Measurements from ENCODE around the gene ENKUR. TPM values are rescaled to one million over a fixed set of nuclear protein-coding genes. Genes with fewer than 3 reads are reported as not detected.

The ENKUR gene
- total and polyA plus RNA-seq, 2 experiments from 2014 or later, result 0.44 TPM; not detected in 1

DNA sequence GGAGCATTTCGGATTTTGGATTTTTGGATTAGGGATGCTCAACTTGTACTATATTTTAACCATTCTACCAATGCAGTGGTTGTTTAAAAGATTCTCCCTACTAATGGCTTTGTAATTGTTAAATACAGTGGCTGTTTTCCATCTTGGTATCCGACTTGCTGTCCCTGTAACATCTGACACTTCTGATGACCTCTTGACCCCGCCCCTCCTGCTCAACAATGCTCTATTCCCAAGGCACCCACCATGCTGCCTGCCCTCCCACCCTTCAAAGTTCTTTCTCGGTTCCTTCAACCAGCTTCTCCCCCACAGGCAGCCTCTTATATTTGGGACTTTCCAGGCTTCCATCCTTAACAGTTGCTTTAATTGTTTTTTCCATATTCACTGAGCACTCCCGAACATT, 65.5 kb downstream of the ENKUR start:
- H3K27me3 ChIP-seq (ENCODE audit: insufficient read depth), result no peaks in the 10 kb centered on the region
- no peaks in the 10 kb centered on the region for H3K79me2 ChIP-seq (replicated peaks; ENCODE audit: insufficient read depth)
- no peaks in the 10 kb centered on the region; the same call in 1 of the 3 replicates for H3K9me3 Mint-ChIP-seq
- H3K27me3 Mint-ChIP-seq (ENCODE audit: insufficient read depth, low read depth, poor library complexity), result peaks cover 16% of the 10 kb centered on the region
- peaks cover 25% of the 10 kb centered on the region for H3K4me1 Mint-ChIP-seq
- no peaks in the 10 kb centered on the region for H3K36me3 Mint-ChIP-seq (ENCODE audit: low read depth)
- no peaks in the 10 kb centered on the region for H4K20me1 ChIP-seq (replicated peaks; ENCODE audit: insufficient read depth)
- H3K4me3 Mint-ChIP-seq, result peak overlapping the region; percentile 22; the same call in 1 of the 3 replicates
- peak overlapping the region; percentile 93; the same call in 1 of the 2 replicates for H3K4me2 ChIP-seq
- no peaks in the 10 kb centered on the region for H3K36me3 ChIP-seq (ENCODE audit: insufficient read depth)
- peaks cover 30% of the 10 kb centered on the region for H3K4me1 ChIP-seq (ENCODE audit: insufficient read depth)
- ATAC-seq (no peak), DNase-seq (ENCODE audit: low spot score) (no peak)
- peaks cover 19% of the 10 kb centered on the region; the same call in 1 of the 2 replicates for H3F3A ChIP-seq (replicated peaks; ENCODE audit: low read depth)
- H2AFZ ChIP-seq, result no peak overlapping the region
- H3K27ac Mint-ChIP-seq, result 0 out of 2 replicates have a peak overlapping the region, but pooled peaks have one; percentile 69
- TF ChIP-seq, protein P1, sequence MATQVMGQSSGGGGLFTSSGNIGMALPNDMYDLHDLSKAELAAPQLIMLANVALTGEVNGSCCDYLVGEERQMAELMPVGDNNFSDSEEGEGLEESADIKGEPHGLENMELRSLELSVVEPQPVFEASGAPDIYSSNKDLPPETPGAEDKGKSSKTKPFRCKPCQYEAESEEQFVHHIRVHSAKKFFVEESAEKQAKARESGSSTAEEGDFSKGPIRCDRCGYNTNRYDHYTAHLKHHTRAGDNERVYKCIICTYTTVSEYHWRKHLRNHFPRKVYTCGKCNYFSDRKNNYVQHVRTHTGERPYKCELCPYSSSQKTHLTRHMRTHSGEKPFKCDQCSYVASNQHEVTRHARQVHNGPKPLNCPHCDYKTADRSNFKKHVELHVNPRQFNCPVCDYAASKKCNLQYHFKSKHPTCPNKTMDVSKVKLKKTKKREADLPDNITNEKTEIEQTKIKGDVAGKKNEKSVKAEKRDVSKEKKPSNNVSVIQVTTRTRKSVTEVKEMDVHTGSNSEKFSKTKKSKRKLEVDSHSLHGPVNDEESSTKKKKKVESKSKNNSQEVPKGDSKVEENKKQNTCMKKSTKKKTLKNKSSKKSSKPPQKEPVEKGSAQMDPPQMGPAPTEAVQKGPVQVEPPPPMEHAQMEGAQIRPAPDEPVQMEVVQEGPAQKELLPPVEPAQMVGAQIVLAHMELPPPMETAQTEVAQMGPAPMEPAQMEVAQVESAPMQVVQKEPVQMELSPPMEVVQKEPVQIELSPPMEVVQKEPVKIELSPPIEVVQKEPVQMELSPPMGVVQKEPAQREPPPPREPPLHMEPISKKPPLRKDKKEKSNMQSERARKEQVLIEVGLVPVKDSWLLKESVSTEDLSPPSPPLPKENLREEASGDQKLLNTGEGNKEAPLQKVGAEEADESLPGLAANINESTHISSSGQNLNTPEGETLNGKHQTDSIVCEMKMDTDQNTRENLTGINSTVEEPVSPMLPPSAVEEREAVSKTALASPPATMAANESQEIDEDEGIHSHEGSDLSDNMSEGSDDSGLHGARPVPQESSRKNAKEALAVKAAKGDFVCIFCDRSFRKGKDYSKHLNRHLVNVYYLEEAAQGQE (IDR thresholded peaks at IDR 0.05; ENCODE audit: unreplicated experiment), result no peak
- TF ChIP-seq, protein P2, sequence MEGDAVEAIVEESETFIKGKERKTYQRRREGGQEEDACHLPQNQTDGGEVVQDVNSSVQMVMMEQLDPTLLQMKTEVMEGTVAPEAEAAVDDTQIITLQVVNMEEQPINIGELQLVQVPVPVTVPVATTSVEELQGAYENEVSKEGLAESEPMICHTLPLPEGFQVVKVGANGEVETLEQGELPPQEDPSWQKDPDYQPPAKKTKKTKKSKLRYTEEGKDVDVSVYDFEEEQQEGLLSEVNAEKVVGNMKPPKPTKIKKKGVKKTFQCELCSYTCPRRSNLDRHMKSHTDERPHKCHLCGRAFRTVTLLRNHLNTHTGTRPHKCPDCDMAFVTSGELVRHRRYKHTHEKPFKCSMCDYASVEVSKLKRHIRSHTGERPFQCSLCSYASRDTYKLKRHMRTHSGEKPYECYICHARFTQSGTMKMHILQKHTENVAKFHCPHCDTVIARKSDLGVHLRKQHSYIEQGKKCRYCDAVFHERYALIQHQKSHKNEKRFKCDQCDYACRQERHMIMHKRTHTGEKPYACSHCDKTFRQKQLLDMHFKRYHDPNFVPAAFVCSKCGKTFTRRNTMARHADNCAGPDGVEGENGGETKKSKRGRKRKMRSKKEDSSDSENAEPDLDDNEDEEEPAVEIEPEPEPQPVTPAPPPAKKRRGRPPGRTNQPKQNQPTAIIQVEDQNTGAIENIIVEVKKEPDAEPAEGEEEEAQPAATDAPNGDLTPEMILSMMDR (conservative IDR thresholded peaks at IDR 0.05; ENCODE audit: low read depth in 2 of 2), result no peak
- no peak for TF ChIP-seq EZH2phosphoT487 (IDR thresholded peaks at IDR 0.05; ENCODE audit: unreplicated experiment)
- TF ChIP-seq NANOG (IDR thresholded peaks at IDR 0.05; ENCODE audit: borderline replicate concordance), result no peak
- no peak for TF ChIP-seq ZNF114 (CRISPR knock-in tag; IDR thresholded peaks at IDR 0.05)
- no peak for TF ChIP-seq EZH2 (IDR thresholded peaks at IDR 0.05; ENCODE audit: low read depth, unreplicated experiment)
- TF ChIP-seq, protein P3, sequence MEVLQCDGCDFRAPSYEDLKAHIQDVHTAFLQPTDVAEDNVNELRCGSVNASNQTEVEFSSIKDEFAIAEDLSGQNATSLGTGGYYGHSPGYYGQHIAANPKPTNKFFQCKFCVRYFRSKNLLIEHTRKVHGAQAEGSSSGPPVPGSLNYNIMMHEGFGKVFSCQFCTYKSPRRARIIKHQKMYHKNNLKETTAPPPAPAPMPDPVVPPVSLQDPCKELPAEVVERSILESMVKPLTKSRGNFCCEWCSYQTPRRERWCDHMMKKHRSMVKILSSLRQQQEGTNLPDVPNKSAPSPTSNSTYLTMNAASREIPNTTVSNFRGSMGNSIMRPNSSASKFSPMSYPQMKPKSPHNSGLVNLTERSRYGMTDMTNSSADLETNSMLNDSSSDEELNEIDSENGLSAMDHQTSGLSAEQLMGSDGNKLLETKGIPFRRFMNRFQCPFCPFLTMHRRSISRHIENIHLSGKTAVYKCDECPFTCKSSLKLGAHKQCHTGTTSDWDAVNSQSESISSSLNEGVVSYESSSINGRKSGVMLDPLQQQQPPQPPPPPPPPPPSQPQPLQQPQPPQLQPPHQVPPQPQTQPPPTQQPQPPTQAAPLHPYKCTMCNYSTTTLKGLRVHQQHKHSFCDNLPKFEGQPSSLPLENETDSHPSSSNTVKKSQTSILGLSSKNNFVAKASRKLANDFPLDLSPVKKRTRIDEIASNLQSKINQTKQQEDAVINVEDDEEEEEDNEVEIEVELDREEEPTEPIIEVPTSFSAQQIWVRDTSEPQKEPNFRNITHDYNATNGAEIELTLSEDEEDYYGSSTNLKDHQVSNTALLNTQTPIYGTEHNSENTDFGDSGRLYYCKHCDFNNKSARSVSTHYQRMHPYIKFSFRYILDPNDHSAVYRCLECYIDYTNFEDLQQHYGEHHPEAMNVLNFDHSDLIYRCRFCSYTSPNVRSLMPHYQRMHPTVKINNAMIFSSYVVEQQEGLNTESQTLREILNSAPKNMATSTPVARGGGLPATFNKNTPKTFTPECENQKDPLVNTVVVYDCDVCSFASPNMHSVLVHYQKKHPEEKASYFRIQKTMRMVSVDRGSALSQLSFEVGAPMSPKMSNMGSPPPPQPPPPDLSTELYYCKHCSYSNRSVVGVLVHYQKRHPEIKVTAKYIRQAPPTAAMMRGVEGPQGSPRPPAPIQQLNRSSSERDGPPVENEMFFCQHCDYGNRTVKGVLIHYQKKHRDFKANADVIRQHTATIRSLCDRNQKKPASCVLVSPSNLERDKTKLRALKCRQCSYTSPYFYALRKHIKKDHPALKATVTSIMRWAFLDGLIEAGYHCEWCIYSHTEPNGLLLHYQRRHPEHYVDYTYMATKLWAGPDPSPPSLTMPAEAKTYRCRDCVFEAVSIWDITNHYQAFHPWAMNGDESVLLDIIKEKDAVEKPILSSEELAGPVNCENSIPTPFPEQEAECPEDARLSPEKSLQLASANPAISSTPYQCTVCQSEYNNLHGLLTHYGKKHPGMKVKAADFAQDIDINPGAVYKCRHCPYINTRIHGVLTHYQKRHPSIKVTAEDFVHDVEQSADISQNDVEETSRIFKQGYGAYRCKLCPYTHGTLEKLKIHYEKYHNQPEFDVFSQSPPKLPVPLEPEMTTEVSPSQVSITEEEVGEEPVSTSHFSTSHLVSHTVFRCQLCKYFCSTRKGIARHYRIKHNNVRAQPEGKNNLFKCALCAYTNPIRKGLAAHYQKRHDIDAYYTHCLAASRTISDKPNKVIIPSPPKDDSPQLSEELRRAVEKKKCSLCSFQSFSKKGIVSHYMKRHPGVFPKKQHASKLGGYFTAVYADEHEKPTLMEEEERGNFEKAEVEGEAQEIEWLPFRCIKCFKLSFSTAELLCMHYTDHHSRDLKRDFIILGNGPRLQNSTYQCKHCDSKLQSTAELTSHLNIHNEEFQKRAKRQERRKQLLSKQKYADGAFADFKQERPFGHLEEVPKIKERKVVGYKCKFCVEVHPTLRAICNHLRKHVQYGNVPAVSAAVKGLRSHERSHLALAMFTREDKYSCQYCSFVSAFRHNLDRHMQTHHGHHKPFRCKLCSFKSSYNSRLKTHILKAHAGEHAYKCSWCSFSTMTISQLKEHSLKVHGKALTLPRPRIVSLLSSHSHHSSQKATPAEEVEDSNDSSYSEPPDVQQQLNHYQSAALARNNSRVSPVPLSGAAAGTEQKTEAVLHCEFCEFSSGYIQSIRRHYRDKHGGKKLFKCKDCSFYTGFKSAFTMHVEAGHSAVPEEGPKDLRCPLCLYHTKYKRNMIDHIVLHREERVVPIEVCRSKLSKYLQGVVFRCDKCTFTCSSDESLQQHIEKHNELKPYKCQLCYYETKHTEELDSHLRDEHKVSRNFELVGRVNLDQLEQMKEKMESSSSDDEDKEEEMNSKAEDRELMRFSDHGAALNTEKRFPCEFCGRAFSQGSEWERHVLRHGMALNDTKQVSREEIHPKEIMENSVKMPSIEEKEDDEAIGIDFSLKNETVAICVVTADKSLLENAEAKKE (CRISPR knock-in tag; IDR thresholded peaks at IDR 0.05), result no peak
- TF ChIP-seq STAT1 (IDR thresholded peaks at IDR 0.05; ENCODE audit: unreplicated experiment), result no peak
- TF ChIP-seq POLR2AphosphoS5 (IDR thresholded peaks at IDR 0.05; ENCODE audit: low read depth), result no peak
- TF ChIP-seq ZNF331 (CRISPR knock-in tag; IDR thresholded peaks at IDR 0.05; ENCODE audit: low read depth), result no peak
- H3K9me2 ChIP-seq (ENCODE audit: insufficient read depth), result no peaks in the 10 kb centered on the region
- H3K4me3 ChIP-seq, result 0 out of 2 replicates have a peak overlapping the region, but pooled peaks have one; percentile 78
- H3K27ac ChIP-seq (ENCODE audit: low read depth), result no peak overlapping the region

Measured in GM23338 (cell line).